ENCODE data around the gene NFATC4.

Gene NFATC4

DNA sequence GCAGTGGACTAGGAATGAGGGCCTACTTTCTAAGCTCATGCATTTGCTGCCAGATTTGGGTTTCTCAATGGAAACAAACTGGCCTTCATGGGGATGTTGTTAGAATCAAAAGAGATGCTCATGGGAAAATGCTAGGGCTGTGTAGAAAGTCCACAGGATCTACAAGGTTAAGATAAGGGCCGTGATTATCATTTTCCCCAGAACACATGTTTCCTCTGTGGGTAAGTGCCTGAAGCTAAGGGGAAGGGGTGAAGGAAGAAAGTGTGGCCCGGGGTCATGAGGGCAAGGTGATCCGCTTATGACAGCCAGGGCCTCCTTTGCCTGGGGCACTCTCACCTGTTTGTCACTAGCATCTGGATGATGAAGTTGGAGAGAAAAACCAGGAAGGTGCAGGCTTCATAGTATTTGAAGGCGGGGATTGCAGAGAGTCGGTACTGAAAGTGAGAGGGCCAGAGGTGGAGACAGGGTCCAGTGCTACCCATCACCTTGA, 42.9 kb upstream of the NFATC4 start:
- TF ChIP-seq ZNF19 (tag by site-specific recombination; IDR thresholded peaks at IDR 0.05; ENCODE audit: low read depth) (no peak), ZFP3 (tag by site-specific recombination; IDR thresholded peaks at IDR 0.05; ENCODE audit: low read depth) (no peak), ZBTB1 (tag by site-specific recombination; IDR thresholded peaks at IDR 0.05) (no peak), SCRT1 (tag by site-specific recombination; IDR thresholded peaks at IDR 0.05; ENCODE audit: borderline replicate concordance) (no peak), ZNF133 (tag by site-specific recombination; IDR thresholded peaks at IDR 0.05) (no peak), ZNF530 (tag by site-specific recombination; IDR thresholded peaks at IDR 0.05; ENCODE audit: low read depth) (no peak), OVOL3 (tag by site-specific recombination; IDR thresholded peaks at IDR 0.05) (no peak), ZFP37 (tag by site-specific recombination; IDR thresholded peaks at IDR 0.05) (no peak)
- TF ChIP-seq, protein P1, sequence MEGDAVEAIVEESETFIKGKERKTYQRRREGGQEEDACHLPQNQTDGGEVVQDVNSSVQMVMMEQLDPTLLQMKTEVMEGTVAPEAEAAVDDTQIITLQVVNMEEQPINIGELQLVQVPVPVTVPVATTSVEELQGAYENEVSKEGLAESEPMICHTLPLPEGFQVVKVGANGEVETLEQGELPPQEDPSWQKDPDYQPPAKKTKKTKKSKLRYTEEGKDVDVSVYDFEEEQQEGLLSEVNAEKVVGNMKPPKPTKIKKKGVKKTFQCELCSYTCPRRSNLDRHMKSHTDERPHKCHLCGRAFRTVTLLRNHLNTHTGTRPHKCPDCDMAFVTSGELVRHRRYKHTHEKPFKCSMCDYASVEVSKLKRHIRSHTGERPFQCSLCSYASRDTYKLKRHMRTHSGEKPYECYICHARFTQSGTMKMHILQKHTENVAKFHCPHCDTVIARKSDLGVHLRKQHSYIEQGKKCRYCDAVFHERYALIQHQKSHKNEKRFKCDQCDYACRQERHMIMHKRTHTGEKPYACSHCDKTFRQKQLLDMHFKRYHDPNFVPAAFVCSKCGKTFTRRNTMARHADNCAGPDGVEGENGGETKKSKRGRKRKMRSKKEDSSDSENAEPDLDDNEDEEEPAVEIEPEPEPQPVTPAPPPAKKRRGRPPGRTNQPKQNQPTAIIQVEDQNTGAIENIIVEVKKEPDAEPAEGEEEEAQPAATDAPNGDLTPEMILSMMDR (tag by site-specific recombination; IDR thresholded peaks at IDR 0.05): no peak
- TF ChIP-seq, protein P2, sequence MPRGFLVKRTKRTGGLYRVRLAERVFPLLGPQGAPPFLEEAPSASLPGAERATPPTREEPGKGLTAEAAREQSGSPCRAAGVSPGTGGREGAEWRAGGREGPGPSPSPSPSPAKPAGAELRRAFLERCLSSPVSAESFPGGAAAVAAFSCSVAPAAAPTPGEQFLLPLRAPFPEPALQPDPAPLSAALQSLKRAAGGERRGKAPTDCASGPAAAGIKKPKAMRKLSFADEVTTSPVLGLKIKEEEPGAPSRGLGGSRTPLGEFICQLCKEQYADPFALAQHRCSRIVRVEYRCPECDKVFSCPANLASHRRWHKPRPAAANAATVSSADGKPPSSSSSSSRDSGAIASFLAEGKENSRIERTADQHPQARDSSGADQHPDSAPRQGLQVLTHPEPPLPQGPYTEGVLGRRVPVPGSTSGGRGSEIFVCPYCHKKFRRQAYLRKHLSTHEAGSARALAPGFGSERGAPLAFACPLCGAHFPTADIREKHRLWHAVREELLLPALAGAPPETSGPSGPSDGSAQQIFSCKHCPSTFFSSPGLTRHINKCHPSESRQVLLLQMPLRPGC (tag by site-specific recombination; IDR thresholded peaks at IDR 0.05): no peak
- TF ChIP-seq, protein P3, sequence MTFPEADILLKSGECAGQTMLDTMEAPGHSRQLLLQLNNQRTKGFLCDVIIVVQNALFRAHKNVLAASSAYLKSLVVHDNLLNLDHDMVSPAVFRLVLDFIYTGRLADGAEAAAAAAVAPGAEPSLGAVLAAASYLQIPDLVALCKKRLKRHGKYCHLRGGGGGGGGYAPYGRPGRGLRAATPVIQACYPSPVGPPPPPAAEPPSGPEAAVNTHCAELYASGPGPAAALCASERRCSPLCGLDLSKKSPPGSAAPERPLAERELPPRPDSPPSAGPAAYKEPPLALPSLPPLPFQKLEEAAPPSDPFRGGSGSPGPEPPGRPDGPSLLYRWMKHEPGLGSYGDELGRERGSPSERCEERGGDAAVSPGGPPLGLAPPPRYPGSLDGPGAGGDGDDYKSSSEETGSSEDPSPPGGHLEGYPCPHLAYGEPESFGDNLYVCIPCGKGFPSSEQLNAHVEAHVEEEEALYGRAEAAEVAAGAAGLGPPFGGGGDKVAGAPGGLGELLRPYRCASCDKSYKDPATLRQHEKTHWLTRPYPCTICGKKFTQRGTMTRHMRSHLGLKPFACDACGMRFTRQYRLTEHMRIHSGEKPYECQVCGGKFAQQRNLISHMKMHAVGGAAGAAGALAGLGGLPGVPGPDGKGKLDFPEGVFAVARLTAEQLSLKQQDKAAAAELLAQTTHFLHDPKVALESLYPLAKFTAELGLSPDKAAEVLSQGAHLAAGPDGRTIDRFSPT (tag by site-specific recombination; IDR thresholded peaks at IDR 0.05): no peak
- TF ChIP-seq, protein P4, sequence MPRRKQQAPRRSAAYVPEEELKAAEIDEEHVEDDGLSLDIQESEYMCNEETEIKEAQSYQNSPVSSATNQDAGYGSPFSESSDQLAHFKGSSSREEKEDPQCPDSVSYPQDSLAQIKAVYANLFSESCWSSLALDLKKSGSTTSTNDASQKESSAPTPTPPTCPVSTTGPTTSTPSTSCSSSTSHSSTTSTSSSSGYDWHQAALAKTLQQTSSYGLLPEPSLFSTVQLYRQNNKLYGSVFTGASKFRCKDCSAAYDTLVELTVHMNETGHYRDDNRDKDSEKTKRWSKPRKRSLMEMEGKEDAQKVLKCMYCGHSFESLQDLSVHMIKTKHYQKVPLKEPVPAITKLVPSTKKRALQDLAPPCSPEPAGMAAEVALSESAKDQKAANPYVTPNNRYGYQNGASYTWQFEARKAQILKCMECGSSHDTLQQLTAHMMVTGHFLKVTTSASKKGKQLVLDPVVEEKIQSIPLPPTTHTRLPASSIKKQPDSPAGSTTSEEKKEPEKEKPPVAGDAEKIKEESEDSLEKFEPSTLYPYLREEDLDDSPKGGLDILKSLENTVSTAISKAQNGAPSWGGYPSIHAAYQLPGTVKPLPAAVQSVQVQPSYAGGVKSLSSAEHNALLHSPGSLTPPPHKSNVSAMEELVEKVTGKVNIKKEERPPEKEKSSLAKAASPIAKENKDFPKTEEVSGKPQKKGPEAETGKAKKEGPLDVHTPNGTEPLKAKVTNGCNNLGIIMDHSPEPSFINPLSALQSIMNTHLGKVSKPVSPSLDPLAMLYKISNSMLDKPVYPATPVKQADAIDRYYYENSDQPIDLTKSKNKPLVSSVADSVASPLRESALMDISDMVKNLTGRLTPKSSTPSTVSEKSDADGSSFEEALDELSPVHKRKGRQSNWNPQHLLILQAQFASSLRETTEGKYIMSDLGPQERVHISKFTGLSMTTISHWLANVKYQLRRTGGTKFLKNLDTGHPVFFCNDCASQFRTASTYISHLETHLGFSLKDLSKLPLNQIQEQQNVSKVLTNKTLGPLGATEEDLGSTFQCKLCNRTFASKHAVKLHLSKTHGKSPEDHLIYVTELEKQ (tag by site-specific recombination; IDR thresholded peaks at IDR 0.05; ENCODE audit: borderline replicate concordance): no peak
- H3K27ac ChIP-seq (ENCODE audit: extremely low read depth, low read depth, low read length): no peak overlapping the region
- no peaks in the 10 kb centered on the region for H3K9me3 ChIP-seq (ENCODE audit: control insufficient read depth, insufficient read depth, low read depth, low read length)
- no peaks in the 10 kb centered on the region for H3K4me1 ChIP-seq (ENCODE audit: control insufficient read depth, insufficient read depth, low read length)
- ChIA-PET CTCF (interaction anchor here (0.6 to 16.9 kb wide), 6 partner anchors 8 to 106 kb away, joined by 3 to 468 read pairs (median 6); partner anchors contain the start of genes CBLN3, CIDEB and KHNYN), POLR2A (no interaction called here)
- no peak overlapping the region for H3K4me3 ChIP-seq (ENCODE audit: low read depth, low read length)
- H3K36me3 ChIP-seq (ENCODE audit: control insufficient read depth in 2 of 2, insufficient read depth in 1 of 2, low read length in 2 of 2): no peaks in the 10 kb centered on the region

DNA sequence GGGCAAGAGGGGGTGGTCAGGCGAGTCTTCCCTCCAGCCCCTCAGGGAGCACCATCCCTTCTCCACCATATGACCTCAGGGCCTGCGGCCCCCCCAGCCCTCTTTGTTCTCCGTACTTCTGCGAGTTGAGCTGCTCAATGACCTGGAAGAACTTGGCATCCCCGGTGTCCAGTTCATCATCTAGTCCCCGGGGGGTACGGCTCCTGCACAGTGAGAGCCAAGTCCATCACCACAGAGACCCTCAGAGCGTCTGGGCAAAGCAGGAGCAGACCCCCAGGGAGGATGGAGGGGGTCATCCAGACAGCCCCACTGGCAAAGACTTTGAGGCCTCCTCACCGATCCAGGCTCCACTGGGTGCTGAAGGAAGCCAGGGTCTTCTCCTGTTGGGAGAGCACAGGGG, 42.0 kb upstream of the NFATC4 start:
- Histone ChIP-seq H3K9me3 (ENCODE audit: control insufficient read depth, insufficient read depth, low read depth, low read length) (no peaks in the 10 kb centered on the region), H3K4me1 (ENCODE audit: control insufficient read depth, insufficient read depth, low read length) (no peaks in the 10 kb centered on the region), H3K4me3 (ENCODE audit: low read depth, low read length) (no peak overlapping the region), H3K27ac (ENCODE audit: extremely low read depth, low read depth, low read length) (no peak overlapping the region), H3K36me3 (ENCODE audit: control insufficient read depth in 2 of 2, insufficient read depth in 1 of 2, low read length in 2 of 2) (no peaks in the 10 kb centered on the region)
- no peak for TF ChIP-seq ZNF133 (tag by site-specific recombination; IDR thresholded peaks at IDR 0.05)
- TF ChIP-seq GLIS1 (tag by site-specific recombination; IDR thresholded peaks at IDR 0.05): 0 out of 2 replicates have a peak, but pooled peaks have one; percentile 6
- no peak for TF ChIP-seq ZNF510 (tag by site-specific recombination; IDR thresholded peaks at IDR 0.05; ENCODE audit: insufficient replicate concordance)
- TF ChIP-seq, protein P5, sequence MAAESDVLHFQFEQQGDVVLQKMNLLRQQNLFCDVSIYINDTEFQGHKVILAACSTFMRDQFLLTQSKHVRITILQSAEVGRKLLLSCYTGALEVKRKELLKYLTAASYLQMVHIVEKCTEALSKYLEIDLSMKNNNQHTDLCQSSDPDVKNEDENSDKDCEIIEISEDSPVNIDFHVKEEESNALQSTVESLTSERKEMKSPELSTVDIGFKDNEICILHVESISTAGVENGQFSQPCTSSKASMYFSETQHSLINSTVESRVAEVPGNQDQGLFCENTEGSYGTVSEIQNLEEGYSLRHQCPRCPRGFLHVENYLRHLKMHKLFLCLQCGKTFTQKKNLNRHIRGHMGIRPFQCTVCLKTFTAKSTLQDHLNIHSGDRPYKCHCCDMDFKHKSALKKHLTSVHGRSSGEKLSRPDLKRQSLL (tag by site-specific recombination; IDR thresholded peaks at IDR 0.05): no peak
- TF ChIP-seq, protein P6, sequence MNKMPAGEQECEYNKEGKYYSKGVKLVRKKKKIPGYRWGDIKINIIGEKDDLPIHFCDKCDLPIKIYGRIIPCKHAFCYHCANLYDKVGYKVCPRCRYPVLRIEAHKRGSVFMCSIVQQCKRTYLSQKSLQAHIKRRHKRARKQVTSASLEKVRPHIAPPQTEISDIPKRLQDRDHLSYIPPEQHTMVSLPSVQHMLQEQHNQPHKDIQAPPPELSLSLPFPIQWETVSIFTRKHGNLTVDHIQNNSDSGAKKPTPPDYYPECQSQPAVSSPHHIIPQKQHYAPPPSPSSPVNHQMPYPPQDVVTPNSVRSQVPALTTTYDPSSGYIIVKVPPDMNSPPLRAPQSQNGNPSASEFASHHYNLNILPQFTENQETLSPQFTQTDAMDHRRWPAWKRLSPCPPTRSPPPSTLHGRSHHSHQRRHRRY (tag by site-specific recombination; IDR thresholded peaks at IDR 0.05): no peak
- no peak for TF ChIP-seq ZNF624 (tag by site-specific recombination; IDR thresholded peaks at IDR 0.05)
- no peak for TF ChIP-seq ZNF248 (tag by site-specific recombination; IDR thresholded peaks at IDR 0.05)
- no peak for TF ChIP-seq KLF16 (tag by site-specific recombination; IDR thresholded peaks at IDR 0.05)
- ChIA-PET POLR2A (no interaction called here), CTCF (interaction anchor here (1.6 to 16.9 kb wide), 4 partner anchors 7 to 106 kb away, joined by 7 to 468 read pairs (median 17); partner anchors contain the start of genes CBLN3, CIDEB and KHNYN)

Measured in HEK293 (cell line).